Nephron (organoid): ENCODE measurements around the gene EGFR.
"Not testable (repeated sequence)": the region's sequence is repeated elsewhere in the genome, so short reads cannot be mapped to it uniquely, and the experiment has no call there.

Experiments
- H3K27ac Mint-ChIP-seq, 3 experiments: 2 replicates each; pipeline ENCODE4 v1.8.0; 2020; ENCODE audit warnings: mixed read lengths in 3 of 3, mild to moderate bottlenecking in 2 of 3, moderate library complexity in 1 of 3
- H3K27me3 Mint-ChIP-seq: 2 replicates; pipeline ENCODE4 v1.8.0; 2021; ENCODE audit warnings: low read depth, mild to moderate bottlenecking, moderate library complexity, mixed read lengths
- H3K36me3 Mint-ChIP-seq: 2 replicates; pipeline ENCODE4 v1.8.0; 2020; ENCODE audit warnings: low read depth, mixed read lengths
- H3K4me1 Mint-ChIP-seq: 2 replicates; pipeline ENCODE4 v1.8.0; 2020; ENCODE audit warnings: mixed read lengths
- H3K4me3 Mint-ChIP-seq, 3 experiments: 2 replicates each; pipeline ENCODE4 v1.8.0; 2020; ENCODE audit warnings: mild to moderate bottlenecking in 3 of 3, mixed read lengths in 3 of 3, moderate library complexity in 2 of 3
- H3K9me3 Mint-ChIP-seq: 2 replicates; pipeline ENCODE4 v1.8.0; 2020; ENCODE audit warnings: mixed read lengths
- TF ChIP-seq, protein P1 (sequence below), 3 experiments: fragments of 200-600 bp; sonication (generic); IDR thresholded peaks; one replicate each; pipeline ENCODE4 v1.5.0; 2021; ENCODE audit warnings: antibody characterized with exemption in 3 of 3; ENCODE audit not compliant: unreplicated experiment in 3 of 3

The EGFR gene

DNA sequence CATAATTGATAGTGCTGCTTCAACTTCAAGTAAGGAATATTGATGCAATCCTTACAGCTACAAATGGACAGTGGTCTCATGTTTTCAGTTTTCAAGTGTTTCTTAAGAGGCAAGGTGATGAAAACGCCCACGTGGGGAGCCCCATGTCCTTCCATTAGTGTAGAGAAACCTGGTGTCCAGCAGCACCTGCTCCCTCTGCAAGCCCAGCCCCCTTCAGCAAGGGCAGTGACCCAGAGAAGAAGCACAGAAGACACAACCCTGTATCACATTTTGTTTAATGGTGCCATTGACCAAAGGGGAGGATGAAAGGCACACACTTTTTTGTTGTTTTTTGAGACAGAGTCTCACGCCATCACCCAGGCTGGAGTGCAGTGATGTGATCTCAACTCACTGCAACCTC is 143.7 kb downstream of the EGFR start:
- Mint-ChIP-seq H3K4me1 (peaks cover 23% of the 10 kb centered on the region), H3K27ac (no peak overlapping the region), H3K4me3 (no peak overlapping the region), H3K27me3 (peaks cover 6% of the 10 kb centered on the region), H3K36me3 (peaks cover 51% of the 10 kb centered on the region), H3K9me3 (no peaks in the 10 kb centered on the region)
- TF ChIP-seq, protein P1, sequence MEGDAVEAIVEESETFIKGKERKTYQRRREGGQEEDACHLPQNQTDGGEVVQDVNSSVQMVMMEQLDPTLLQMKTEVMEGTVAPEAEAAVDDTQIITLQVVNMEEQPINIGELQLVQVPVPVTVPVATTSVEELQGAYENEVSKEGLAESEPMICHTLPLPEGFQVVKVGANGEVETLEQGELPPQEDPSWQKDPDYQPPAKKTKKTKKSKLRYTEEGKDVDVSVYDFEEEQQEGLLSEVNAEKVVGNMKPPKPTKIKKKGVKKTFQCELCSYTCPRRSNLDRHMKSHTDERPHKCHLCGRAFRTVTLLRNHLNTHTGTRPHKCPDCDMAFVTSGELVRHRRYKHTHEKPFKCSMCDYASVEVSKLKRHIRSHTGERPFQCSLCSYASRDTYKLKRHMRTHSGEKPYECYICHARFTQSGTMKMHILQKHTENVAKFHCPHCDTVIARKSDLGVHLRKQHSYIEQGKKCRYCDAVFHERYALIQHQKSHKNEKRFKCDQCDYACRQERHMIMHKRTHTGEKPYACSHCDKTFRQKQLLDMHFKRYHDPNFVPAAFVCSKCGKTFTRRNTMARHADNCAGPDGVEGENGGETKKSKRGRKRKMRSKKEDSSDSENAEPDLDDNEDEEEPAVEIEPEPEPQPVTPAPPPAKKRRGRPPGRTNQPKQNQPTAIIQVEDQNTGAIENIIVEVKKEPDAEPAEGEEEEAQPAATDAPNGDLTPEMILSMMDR (IDR thresholded peaks at IDR 0.05; ENCODE audit: unreplicated experiment in 3 of 3), result no peak

DNA sequence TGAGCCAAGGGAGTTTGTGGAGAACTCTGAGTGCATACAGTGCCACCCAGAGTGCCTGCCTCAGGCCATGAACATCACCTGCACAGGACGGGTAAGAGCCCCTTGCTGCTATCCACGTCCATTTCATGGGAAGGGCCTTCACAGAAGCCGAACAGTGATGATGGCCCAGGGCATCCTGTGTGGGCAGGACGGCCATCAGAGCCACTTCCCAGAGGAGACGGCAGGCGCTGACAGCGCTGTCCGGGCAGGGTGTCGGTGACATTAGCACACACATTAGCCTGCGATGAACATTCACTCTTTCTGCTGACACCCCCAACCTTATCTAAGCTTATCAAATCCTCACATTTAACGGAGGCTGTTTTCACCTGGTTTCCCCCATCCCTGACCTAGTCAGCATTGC is 144.9 kb downstream of the EGFR start:
- Mint-ChIP-seq H3K27me3 (peaks cover 6% of the 10 kb centered on the region), H3K36me3 (peaks cover 38% of the 10 kb centered on the region), H3K9me3 (no peaks in the 10 kb centered on the region), H3K4me3 (no peak overlapping the region), H3K4me1 (peaks cover 10% of the 10 kb centered on the region), H3K27ac (no peak overlapping the region)
- TF ChIP-seq, protein P1 (IDR thresholded peaks at IDR 0.05; ENCODE audit: unreplicated experiment in 3 of 3), result no peak

DNA sequence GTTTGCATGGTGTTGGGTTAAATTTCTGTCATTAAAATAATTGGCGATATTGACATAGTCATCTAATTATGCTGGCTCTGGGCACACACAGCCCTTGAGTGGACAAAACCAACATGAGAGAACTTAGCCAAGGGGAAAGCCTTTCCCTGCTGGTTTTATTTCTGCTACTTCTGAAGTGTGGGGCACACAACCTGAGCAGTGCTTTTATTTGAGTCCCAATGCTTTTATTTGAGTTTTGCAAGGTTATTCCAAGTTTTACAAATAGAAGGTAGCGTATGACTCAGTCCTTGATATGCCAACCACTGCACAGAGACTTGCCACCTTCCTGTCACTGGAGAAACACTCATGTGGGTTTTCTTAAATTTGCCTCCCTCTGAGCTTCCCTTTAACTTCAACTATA is 145.7 kb downstream of the EGFR start:
- peaks cover 4% of the 10 kb centered on the region for H3K4me1 Mint-ChIP-seq
- no peak overlapping the region for H3K4me3 Mint-ChIP-seq
- peaks cover 35% of the 10 kb centered on the region for H3K36me3 Mint-ChIP-seq
- H3K27ac Mint-ChIP-seq, result no peak overlapping the region
- TF ChIP-seq, protein P1 (IDR thresholded peaks at IDR 0.05; ENCODE audit: unreplicated experiment in 3 of 3), result no peak
- peaks cover 6% of the 10 kb centered on the region for H3K27me3 Mint-ChIP-seq
- no peaks in the 10 kb centered on the region for H3K9me3 Mint-ChIP-seq

DNA sequence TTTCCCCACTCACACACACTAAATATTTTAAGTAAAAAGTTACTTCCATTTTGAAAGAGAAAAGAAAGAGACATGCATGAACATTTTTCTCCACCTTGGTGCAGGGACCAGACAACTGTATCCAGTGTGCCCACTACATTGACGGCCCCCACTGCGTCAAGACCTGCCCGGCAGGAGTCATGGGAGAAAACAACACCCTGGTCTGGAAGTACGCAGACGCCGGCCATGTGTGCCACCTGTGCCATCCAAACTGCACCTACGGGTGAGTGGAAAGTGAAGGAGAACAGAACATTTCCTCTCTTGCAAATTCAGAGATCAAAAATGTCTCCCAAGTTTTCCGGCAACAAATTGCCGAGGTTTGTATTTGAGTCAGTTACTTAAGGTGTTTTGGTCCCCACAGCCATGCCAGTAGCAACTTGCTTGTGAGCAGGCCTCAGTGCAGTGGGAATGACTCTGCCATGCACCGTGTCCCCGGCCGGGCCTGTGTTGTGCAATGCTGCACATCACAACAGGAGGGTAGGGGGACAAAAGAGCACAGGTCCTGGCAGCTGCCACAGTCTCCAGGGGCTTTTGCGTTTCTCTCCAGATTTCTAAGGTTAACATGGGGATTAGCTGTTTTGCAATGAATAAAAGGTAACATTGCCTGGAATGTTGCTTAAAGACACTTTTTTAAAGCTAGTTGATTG is 146.5 kb downstream of the EGFR start:
- H3K4me3 Mint-ChIP-seq, result no peak overlapping the region
- H3K27me3 Mint-ChIP-seq, result peaks cover 6% of the 10 kb centered on the region
- H3K9me3 Mint-ChIP-seq, result no peaks in the 10 kb centered on the region
- TF ChIP-seq, protein P1 (IDR thresholded peaks at IDR 0.05; ENCODE audit: unreplicated experiment in 3 of 3), result no peak
- no peak overlapping the region for H3K27ac Mint-ChIP-seq
- H3K4me1 Mint-ChIP-seq, result peaks cover 9% of the 10 kb centered on the region
- peaks cover 37% of the 10 kb centered on the region for H3K36me3 Mint-ChIP-seq

DNA sequence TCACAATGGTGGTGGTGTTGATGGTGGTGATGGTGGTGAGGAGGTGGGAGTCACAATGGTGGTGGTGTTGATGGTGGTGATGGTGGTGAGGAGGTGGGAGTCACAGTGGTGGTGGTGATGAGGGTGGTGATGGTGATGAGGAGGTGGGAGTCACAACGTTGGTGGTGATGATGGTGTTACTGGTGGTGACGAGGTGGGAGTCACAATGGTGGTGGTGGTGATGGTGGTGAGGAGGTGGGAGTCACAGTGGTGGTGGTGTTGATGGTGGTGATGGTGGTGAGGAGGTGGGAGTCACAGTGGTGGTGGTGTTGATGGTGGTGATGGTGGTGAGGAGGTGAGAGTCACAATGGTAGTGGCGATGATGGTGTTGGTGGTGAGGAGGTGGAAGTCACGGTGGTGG is 148.5 kb downstream of the EGFR start:
- H3K4me3 Mint-ChIP-seq, H3K9me3 Mint-ChIP-seq, H3K27me3 Mint-ChIP-seq, H3K27ac Mint-ChIP-seq: not testable (repeated sequence)
- peaks cover 21% of the 10 kb centered on the region for H3K4me1 Mint-ChIP-seq
- peaks cover 43% of the 10 kb centered on the region for H3K36me3 Mint-ChIP-seq

DNA sequence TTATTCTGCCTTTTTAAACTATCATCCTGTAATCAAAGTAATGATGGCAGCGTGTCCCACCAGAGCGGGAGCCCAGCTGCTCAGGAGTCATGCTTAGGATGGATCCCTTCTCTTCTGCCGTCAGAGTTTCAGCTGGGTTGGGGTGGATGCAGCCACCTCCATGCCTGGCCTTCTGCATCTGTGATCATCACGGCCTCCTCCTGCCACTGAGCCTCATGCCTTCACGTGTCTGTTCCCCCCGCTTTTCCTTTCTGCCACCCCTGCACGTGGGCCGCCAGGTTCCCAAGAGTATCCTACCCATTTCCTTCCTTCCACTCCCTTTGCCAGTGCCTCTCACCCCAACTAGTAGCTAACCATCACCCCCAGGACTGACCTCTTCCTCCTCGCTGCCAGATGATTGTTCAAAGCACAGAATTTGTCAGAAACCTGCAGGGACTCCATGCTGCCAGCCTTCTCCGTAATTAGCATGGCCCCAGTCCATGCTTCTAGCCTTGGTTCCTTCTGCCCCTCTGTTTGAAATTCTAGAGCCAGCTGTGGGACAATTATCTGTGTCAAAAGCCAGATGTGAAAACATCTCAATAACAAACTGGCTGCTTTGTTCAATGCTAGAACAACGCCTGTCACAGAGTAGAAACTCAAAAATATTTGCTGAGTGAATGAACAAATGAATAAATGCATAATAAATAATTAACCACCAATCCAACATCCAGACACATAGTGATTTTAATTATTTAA is 151.7 kb downstream of the EGFR start:
- Mint-ChIP-seq H3K27ac (peak overlapping the region in 1 of 3 experiments; percentile 14), H3K9me3 (no peaks in the 10 kb centered on the region), H3K27me3 (peaks cover 6% of the 10 kb centered on the region), H3K36me3 (peaks cover 51% of the 10 kb centered on the region), H3K4me1 (peaks cover 32% of the 10 kb centered on the region), H3K4me3 (no peak overlapping the region)
- TF ChIP-seq, protein P1 (IDR thresholded peaks at IDR 0.05; ENCODE audit: unreplicated experiment in 3 of 3), result no peak
